Keratinocyte (primary cell): Measurements from ENCODE around the gene ADM5. TPM values are rescaled to one million over a fixed set of nuclear protein-coding genes. Genes with fewer than 3 reads are reported as not detected.

Experiments
- DNase-seq: peaks from one replicate; pipeline ENCODE4 v3.0.0-alpha.2; 2011; ENCODE audit warnings: low read depth, missing footprints, low spot score
- FAIRE-seq: peaks from 2 replicates; lab custom pipeline; 2011; peaks lifted over from hg19 to GRCh38; lab: Jason Lieb, UNC
- H2AFZ ChIP-seq: 2 replicates; pipeline ENCODE4 v1.6.0; 2012; ENCODE audit warnings: low read length, control low read depth, inconsistent platforms; ENCODE audit not compliant: control insufficient read depth
- H3K27ac ChIP-seq: 2 replicates; pipeline ENCODE4 v1.5.1; 2011; ENCODE audit warnings: low read length; ENCODE audit not compliant: control insufficient read depth, insufficient read depth
- H3K27me3 ChIP-seq: 3 replicates; pipeline ENCODE4 v1.6.0; 2011; ENCODE audit warnings: low read length; ENCODE audit not compliant: control insufficient read depth, insufficient read depth; ENCODE audit errors: extremely low read depth
- H3K36me3 ChIP-seq, 2 experiments: 2 replicates in 1 of 2; 3 replicates in 1 of 2; pipeline ENCODE4 v1.5.1; 2011; ENCODE audit warnings: low read length in 2 of 2, mild to moderate bottlenecking in 1 of 2; ENCODE audit not compliant: control insufficient read depth in 2 of 2, insufficient read depth in 2 of 2; ENCODE audit errors: extremely low read depth in 1 of 2
- H3K4me1 ChIP-seq: 3 replicates; pipeline ENCODE4 v1.5.1; 2011; ENCODE audit warnings: low read length; ENCODE audit not compliant: control insufficient read depth, insufficient read depth; ENCODE audit errors: extremely low read depth
- H3K4me2 ChIP-seq: 3 replicates; pipeline ENCODE4 v1.6.0; 2011; ENCODE audit warnings: low read depth, low read length; ENCODE audit not compliant: control insufficient read depth, insufficient read depth; ENCODE audit errors: extremely low read depth
- H3K4me3 ChIP-seq, 3 experiments: fragments of 200-600 bp in 1 of 3; sonication (generic) in 1 of 3; 2 replicates in 2 of 3; 3 replicates in 1 of 3; pipeline ENCODE4 v1.5.1; 2011 to 2016; ENCODE audit warnings: low read length in 3 of 3, mild to moderate bottlenecking in 3 of 3, control low read depth in 2 of 3, inconsistent platforms in 1 of 3, low read depth in 1 of 3, mixed read lengths in 1 of 3, mixed run types in 1 of 3, moderate library complexity in 1 of 3; ENCODE audit not compliant: control insufficient read depth in 2 of 3, insufficient read depth in 2 of 3; ENCODE audit errors: extremely low read depth in 1 of 3
- H3K79me2 ChIP-seq: 2 replicates; pipeline ENCODE4 v1.6.0; 2012; ENCODE audit warnings: low read length; ENCODE audit not compliant: control insufficient read depth, insufficient read depth
- H3K9ac ChIP-seq: 3 replicates; pipeline ENCODE4 v1.6.0; 2011; ENCODE audit warnings: low read length; ENCODE audit not compliant: control insufficient read depth, insufficient read depth; ENCODE audit errors: extremely low read depth
- H3K9me1 ChIP-seq: 3 replicates; pipeline ENCODE4 v1.6.0; 2011; ENCODE audit warnings: low read length; ENCODE audit not compliant: control insufficient read depth, insufficient read depth; ENCODE audit errors: extremely low read depth
- H3K9me3 ChIP-seq: 2 replicates; pipeline ENCODE4 v1.5.1; 2012; ENCODE audit warnings: low read depth, low read length; ENCODE audit not compliant: control insufficient read depth
- H4K20me1 ChIP-seq: 3 replicates; pipeline ENCODE4 v1.6.0; 2011; ENCODE audit warnings: low read length; ENCODE audit not compliant: control insufficient read depth, insufficient read depth; ENCODE audit errors: extremely low read depth
- CTCF ChIP-seq, 3 experiments: IDR thresholded peaks in 1 of 3; conservative IDR thresholded peaks in 1 of 3; optimal IDR thresholded peaks in 1 of 3; 2 replicates in 2 of 3; 3 replicates in 1 of 3; pipeline versions ENCODE3 to v1.5.1; 2011; ENCODE audit warnings: low read length in 3 of 3, mild to moderate bottlenecking in 3 of 3, moderate library complexity in 2 of 3, control low read depth in 1 of 3, inconsistent platforms in 1 of 3; ENCODE audit not compliant: insufficient read depth in 2 of 3; ENCODE audit errors: extremely low read depth in 1 of 3
- EZH2 ChIP-seq: IDR thresholded peaks from one replicate; pipeline ENCODE4 v1.6.1; 2012; ENCODE audit warnings: inconsistent platforms, mild to moderate bottlenecking, low read length, moderate library complexity
- dilution Hi-C: fragments of 300-500 bp; cut with MboI; formaldehyde crosslinking; loops from one replicate; pipeline ENCODE4 v1.7.0; 2020; ENCODE audit warnings: low sequenced_read_pairs; ENCODE audit not compliant: extremely low pct_ligation_motif_present
- polyA plus RNA-seq, 5 experiments: library from polyadenylated mRNA; depleted of rRNA in 3 of 5; stranded (reverse) in 3 of 5; stranded (forward) in 1 of 5; unstranded in 1 of 5; fragments of >200 nt; gene quantifications; 1 replicate in 1 of 5; 2 replicates in 3 of 5; 3 replicates in 1 of 5; pipeline versions ENCODE4 v1.2.1 to v1.2.3, GENCODE V29; 2011 to 2012; ENCODE audit warnings: missing spikeins in 2 of 5, low read depth in 1 of 5, low replicate concordance in 1 of 5

ADM5 gene
- polyA plus RNA-seq, 1 donor (not counting 4 experiments of a cell fraction or from before 2014, with no cell fraction given): 0.73 TPM

GRCh38 chr19:49654581-49654980, 34.8 kb upstream of the ADM5 start:
- H3K9me3 ChIP-seq: no peaks in the 10 kb centered on the region
- no peak overlapping the region for H3K27ac ChIP-seq
- no peak overlapping the region for H3K9ac ChIP-seq
- no peaks in the 10 kb centered on the region for H3K4me1 ChIP-seq
- FAIRE-seq (no peak), DNase-seq (no peak)
- no peaks in the 10 kb centered on the region for H3K27me3 ChIP-seq
- peaks cover 25% of the 10 kb centered on the region for H3K79me2 ChIP-seq
- no peak overlapping the region for H2AFZ ChIP-seq
- no peaks in the 10 kb centered on the region for H3K9me1 ChIP-seq
- no peak for TF ChIP-seq CTCF (optimal IDR thresholded peaks at IDR 0.05 in 1 of 3, IDR thresholded peaks at IDR 0.05 in 1 of 3, conservative IDR thresholded peaks at IDR 0.05 in 1 of 3; ENCODE audit: extremely low read depth in 1 of 3, insufficient read depth in 2 of 3, low read length in 3 of 3)
- peaks cover 5% of the 10 kb centered on the region for H4K20me1 ChIP-seq
- no peak overlapping the region for H3K4me2 ChIP-seq
- dilution Hi-C loops: no loop called here
- H3K4me3 ChIP-seq: no peak overlapping the region
- peaks cover 48 to 52% of the 10 kb centered on the region in 2 experiments for H3K36me3 ChIP-seq

DNA sequence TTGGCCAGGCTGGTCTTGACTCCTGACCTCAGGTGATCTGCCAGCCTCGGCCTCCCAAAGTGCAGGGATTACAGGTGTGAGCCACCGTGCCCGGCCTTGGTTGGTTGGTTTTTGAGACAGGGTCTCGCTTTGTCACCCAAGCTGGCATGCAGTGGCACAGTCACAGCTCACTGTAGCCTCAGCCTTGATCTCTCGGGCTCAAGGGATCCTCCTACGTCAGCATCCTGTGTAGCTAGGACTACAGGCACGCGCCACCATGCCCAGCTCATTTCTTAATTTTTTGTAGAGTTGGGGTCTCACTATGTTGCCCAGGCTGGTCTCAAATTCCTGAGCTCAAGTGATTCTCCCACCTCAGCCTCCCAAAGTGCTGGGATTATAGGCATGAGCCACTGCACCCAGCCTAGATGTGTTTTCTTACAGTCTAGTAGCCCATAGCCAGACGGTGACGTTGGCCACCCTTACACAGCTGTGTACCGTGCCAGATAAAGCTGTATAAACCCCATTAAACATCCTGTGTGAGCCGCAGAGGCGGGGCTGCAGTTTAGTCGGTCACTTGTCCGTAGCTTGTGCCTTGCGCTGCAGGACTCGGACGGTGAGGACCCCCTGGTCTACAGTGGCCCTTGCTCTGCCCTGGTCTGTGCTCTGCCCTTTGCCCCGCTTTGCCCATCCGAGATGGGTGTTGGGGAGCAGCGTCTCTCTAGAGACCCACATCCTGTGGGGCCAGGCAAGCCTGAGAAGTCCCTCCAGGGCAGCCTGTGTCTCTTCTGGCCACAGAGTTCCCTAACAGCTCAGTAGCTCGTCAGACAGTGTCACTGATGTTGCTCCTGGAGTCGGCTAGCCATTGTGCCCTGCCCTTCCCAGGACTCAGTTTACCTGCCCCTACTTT, 33.6 kb upstream of the ADM5 start:
- peaks cover 48 to 51% of the 10 kb centered on the region in 2 experiments for H3K36me3 ChIP-seq
- FAIRE-seq (no peak), DNase-seq (no peak)

More for the DNA sequence above, 33.6 kb upstream of the ADM5 start:
- peaks cover 17% of the 10 kb centered on the region for H3K79me2 ChIP-seq
- H3K4me3 ChIP-seq: no peak overlapping the region
- H3K4me2 ChIP-seq: no peak overlapping the region
- H3K9ac ChIP-seq: no peak overlapping the region
- H3K27me3 ChIP-seq: no peaks in the 10 kb centered on the region
- no peak for TF ChIP-seq EZH2
- TF ChIP-seq CTCF (optimal IDR thresholded peaks at IDR 0.05 in 1 of 3, IDR thresholded peaks at IDR 0.05 in 1 of 3, conservative IDR thresholded peaks at IDR 0.05 in 1 of 3; ENCODE audit: extremely low read depth in 1 of 3, insufficient read depth in 2 of 3, low read length in 3 of 3): no peak
- no peak overlapping the region for H2AFZ ChIP-seq
- H3K27ac ChIP-seq: no peak overlapping the region
- H4K20me1 ChIP-seq: peaks cover 5% of the 10 kb centered on the region
- H3K9me1 ChIP-seq: no peaks in the 10 kb centered on the region
- H3K4me1 ChIP-seq: no peaks in the 10 kb centered on the region
- dilution Hi-C loops: no loop called here
- H3K9me3 ChIP-seq: no peaks in the 10 kb centered on the region
